Activated CD4-positive, alpha-beta T cell treated with anti-CD3 and anti-CD28 coated beads, Interleukin-2, amount 50 U/mL, for 4 hours (primary cell): Measurements from ENCODE around the gene C2CD3.
"Not testable (repeated sequence)": the region's sequence is repeated elsewhere in the genome, so short reads cannot be mapped to it uniquely, and the experiment has no call there.

Source experiments
- DNase-seq, 2 experiments: peaks; one replicate each; pipeline ENCODE4 v3.0.0-alpha.2; 2020

C2CD3 gene

DNA sequence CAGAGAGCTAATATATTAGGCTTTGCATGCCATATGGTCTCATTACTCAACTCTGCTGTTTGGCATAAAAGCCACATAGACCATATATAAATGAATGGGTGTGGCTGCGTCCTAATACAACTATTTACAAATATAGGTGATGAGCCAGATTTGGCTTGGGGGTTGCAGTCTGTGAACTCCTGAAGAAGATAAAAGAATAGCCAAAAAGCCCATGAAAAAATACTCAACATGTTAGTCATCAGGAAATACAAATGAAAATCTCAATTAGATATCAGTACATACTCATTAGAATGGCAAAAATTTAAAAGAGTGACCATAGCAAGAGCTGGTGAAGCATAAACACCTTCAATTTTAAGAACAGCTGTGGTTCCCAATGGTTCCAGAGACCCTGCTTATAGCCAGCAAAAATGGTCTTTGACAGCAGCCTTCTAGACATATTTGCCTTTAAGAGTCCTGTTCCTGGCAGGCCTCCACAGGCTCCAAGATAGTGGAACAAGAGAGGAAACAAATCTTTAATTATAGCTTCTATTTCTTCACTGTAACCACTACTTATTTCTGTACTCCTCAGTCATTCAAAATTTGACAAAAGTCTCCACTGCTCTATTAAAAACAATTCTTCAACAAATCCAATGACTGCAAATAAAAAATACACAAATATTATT, 16.1 kb downstream of the C2CD3 start:
- DNase-seq, result no peak

DNA sequence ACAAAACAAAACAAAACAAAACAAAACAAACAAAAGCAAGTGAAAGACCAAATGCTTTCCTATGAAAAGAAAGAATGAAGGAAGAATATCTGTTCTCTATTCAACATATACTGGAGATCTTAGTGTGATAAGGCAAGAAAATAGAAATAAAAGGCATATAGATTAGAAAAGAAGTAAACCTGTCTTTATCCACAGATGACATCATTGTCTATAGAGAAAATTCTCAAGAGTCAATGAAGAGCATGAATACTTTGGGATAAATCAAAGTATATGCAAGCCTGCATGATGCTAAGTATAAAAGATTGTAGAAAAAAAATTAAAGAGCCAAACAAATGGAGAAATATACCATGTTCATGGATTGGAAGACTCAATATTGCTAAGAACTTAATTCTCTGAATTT, 17.6 kb downstream of the C2CD3 start:
- DNase-seq, result no peak

DNA sequence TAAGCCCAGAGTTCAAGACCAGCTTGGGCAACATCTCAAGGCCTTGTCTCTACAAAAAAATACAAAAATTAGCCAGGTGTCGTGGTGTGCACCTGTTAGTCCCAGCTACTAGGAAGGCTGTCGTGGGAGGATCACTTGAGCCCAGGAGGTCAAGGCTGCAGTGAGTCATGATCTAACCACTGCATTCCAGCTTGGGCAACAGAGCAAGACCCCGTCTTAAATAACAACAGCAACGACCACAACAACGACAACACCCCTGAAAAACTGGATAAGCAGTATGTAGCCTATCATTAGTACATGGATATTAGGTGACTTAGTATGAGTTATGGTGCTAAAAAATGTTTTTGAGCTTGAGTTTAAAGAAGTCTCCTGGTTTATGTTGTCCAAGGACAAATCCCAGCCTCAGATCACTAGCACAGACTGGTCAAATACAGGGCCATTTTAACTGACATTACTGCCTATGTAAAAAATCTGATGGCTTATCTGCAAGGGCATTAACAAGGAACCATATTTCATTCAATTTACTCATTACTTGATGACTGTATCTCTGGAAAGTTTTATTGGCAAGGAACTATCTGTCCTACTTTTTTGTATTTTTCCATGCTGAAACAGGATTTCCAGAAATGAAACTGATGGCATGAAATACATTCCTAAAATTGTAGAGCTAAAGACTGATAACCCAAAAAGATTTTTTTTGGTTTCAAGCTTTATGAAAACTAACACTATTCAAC, 23.4 kb downstream of the C2CD3 start:
- DNase-seq, result no peak

DNA sequence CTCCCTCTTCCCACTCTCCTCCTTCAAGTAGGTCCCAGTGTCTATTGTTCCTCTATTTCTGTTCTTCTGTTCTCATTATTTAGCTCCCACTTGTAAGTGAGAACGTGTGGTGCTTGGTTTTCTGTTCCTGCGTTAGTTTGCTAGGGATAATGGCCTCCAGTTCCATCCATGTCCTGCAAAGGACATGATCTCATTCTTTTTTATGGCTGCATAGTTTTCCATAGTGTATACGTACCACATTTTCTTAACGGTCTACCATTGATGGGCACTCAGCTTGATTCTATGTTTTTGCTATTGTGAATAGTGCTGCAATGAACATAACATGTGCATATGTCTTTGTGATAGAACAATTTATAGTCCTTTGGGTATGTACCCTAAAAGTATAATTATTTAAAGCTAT, 26.2 kb downstream of the C2CD3 start:
- DNase-seq, result no peak

DNA sequence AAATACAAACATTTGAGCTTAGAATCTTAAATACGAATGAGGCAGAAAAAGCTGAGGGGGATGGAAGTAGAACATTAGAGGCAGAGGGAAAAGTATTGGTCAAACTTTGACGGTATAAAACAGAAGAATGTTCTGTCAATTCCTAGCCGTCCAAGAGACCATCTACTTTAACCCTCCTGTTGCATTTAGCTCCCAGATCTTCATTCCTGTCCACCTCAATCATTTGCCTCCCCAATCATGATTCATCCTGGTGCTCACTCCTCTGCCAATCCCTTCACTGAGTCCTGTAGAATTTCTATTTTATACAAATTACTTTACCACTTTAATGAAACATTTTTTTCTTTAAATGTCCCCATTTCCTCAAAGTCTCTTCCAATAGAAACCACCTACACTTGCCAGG, 28.2 kb downstream of the C2CD3 start:
- DNase-seq, result no peak

DNA sequence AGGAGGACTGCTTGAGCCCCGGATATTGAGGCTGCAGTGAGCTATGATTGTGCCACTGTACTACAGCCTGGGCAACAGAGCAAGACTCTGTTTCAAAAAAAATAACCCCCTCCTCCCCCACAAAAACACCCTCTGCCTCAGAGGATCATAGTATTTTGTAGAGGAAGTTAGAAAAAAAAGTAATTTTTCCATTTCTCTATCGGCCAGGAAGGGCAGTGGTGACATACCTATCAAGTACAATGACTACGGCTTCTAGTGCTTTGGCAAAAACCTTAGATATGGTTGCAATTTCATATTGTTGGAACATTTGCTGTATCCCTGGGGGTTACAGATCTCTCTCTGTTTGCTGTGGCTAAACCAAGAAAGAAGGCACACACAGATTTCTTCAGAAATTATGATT, 28.9 kb downstream of the C2CD3 start:
- no peak for DNase-seq

DNA sequence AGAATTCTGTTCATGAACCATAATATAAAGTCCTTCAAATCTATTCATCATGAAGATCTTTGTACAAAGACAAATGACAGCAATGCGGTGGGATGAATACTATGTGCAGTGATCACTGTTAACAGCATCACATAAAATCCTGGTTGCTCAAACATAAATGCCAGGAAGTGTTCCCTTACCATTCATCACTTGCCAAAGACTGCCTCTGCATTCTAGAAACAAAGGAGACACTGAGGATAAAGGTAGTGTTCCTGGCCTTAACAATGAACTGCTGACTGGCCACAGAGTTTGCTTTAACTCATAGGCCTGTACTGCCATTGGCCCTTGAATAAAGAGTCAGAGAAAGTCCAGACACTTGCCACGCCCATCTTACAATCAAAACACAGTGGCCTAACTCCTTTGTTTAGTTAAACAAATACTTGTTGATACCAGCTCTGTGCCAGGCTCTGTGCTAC, 29.5 kb downstream of the C2CD3 start:
- DNase-seq, result no peak

DNA sequence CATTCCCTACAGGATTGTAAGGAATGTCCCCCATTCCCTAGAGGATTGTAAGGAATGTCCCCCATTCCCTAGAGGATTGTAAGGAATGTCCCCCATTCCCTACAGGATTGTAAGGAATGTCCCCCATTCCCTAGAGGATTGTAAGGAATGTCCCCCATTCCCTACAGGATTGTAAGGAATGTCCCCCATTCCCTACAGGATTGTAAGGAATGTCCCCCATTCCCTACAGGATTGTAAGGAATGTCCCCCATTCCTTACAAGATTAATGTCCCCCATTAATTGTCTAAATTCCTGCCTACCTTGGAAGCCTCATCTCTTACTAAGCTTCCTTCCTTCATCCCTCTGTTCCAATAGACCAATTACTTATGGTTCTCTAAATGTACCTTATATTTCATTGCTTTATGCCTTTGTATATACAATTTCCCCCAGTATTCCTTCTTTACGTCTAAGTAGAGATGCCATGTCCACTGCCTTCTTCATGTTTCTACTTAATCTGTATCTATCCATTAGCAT, 30.8 kb downstream of the C2CD3 start:
- not testable (repeated sequence) for DNase-seq

DNA sequence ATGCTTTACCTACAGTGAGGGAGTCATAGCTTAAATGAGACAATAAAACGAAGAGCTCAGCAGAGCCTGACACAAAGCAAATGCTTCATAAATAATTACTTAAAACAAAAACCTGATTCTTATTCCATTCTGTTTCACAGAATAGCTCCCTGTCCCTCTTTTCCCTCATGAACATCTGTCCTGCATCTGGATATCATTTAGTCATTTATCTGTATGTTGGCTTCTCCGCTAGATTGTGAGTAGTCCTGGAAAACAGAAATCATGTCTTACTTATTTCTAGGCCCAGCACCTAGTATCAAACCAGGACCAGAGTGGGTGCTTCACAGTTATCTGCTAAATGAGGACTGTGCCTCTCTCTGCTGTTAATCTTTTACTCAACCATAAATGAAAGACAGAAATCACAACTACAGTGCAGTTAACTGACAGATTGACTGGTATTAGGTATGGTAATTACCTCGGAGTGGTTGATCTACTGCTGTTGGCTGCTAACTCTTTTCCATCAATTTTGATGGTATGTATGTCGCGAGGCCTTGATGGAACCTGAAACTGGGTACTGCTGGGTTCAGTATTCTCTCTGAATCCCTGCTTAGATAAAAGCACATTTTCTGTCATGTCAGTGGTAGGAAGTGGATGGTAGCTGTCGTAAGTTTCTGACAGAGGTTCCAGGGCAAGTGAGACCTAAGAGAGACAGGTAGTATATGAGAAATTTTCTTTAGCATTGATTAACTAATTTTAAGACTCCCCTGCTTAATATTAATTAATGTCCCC, 31.5 kb downstream of the C2CD3 start:
- DNase-seq, result no peak

DNA sequence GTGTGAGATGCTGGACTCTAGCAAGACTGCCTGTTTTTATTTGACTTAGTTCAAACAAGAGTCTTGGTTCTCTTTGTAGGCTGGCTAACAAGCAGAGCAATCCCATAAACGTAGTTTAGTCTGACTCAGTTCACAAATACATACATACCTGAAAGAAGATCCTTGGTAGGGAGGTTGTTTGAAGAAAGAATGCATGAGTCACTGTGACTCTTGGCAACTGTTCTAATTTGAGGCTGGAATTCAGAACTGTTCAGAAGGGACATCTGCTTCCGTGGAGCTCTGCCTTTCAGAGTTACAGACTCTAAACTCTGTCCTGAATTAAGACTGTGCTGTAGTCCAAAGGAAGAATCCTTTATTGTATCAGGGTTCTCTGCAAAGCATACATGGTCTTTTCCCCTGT, 32.2 kb downstream of the C2CD3 start:
- no peak for DNase-seq

DNA sequence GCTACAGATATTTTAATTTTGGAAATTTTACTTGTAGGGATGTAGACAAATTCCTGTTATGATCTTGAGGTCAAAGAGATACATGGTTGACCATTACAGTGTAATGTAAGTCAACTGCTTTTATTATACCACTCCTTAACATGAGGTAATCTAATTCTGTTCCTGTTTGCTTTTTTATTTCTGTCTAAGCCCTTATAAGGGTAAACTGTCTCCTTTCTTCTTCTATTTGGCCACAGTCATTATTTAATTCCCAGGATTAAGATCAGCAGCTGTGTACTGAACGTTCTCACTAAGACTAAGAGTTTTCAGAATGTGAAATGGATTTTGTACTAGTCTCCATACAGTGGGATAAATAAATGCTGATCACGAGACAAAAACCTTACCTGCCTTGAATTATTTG, 32.8 kb downstream of the C2CD3 start:
- DNase-seq, result no peak

DNA sequence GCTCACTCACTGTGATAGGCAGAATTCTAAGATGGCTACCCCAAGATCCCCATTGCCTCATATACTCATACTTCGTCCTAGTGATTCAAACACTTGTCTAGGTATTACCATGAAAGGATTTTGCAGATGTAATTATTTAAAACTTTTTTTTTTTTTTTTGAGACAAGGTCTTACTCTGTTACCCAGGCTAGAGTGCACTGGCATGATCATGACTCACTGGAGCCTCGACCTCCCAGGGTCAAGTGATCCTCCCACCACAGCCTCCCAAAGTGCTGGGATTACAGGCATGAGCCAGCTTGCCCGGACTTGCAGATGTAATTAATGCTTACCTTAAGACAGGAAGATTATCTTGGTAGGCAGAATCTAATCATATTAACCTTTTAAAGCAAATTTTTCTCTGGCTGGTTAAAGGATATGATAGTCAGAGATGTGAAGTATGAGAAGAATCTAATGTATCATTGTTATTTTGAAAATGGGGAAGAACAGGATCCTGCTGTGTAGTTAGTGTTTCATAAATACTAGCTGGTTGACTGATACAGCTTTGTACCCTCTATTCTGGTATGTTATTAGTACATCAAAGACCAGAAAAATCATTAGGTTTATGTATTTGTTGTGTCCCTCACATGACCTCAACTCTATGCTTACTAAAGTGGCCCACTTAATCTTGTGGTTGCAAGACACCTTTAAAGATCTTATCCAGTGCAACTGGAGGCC, 35.5 kb downstream of the C2CD3 start:
- DNase-seq, result no peak

DNA sequence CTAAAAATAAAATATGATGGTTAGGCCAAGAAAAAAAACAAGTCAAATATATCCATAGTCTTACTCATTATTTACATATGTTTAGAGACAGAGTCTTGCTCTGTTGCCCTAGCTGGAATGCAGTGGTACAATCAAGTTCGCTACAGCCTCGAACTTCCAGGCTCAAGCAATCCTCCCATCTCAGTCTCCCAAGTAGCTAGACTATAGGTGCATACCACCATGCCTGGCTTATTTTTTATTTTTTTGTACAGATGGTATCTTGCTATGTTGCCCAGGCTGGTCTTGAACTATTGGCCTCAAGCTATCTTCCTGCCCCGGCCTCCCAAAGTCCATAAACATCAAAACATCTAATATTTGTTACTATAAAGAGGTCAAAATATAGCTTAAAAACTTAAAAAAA, 36.1 kb downstream of the C2CD3 start:
- no peak for DNase-seq

DNA sequence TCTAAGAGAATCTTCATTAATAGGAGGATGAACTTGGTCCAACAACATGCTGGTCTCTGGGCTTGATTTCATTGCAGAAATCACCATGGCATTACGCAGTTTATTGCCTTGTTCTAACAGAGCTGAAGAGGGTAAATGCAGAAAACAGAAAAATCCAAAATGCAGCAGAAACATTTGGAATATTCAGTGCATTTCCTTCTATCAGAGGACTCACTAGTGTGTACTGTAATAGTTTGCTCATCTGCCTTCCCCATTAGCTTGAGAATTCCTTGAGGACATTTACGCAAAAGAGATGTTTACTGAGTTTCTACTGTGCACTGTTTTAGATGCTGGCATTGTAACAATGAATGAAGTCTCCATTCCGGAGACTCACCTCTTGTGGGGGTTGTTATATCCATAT, 37.4 kb downstream of the C2CD3 start:
- no peak for DNase-seq

DNA sequence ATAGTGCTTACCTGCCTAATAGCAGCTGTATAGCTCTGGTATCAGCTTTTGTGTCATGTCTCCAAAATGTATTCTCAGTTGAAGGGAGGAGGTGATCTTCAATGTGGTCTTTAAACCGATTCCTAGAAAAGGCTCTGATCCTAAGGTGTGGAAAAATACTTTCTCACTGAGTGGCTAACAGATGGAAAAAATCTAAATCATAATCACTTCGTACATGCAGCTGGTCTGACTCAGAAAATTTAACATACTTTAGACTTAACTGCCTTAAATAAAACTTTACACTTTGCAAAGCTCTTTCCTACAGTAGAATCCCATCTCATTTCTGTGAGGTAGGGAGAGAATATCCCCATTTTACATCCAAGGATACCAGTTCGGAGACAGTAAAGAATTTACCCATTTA, 38.0 kb downstream of the C2CD3 start:
- no peak for DNase-seq

DNA sequence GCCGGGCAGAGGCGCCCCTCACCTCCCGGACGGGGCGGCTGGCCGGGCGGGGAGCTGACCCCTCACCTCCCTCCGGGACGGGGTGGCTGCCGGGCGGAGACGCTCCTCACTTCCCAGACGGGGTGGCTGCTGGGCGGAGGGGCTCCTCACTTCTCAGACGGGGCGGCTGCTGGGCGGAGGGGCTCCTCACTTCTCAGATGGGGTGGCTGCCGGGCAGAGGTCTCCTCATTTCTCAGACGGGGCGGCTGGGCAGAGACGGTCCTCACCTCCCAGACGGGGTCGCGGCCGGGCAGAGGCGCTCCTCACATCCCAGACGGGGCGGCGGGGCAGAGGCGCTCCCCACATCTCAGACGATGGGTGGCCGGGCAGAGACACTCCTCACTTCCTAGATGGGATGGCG, 41.7 kb downstream of the C2CD3 start:
- not testable (repeated sequence) for DNase-seq

DNA sequence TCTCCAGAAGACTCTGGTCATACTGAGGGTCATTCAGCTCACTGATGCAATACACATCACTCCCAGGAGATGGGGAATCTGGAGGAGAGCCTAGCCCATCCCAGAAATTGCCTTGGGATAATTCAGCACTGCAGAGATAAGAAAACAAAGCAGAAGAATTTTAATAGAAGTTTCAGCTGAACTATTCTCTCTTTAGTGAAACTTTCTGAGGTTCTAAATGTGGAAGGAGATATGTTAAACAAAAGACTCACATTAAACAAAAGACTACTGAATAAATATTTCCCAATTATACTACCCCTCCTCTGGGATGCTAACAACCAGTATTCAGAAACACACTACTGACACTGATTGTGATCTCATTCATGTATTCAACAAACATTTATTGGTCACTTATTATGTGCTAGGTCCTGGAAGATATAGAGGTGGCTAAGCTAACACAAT, 47.8 kb downstream of the C2CD3 start:
- DNase-seq, result no peak

DNA sequence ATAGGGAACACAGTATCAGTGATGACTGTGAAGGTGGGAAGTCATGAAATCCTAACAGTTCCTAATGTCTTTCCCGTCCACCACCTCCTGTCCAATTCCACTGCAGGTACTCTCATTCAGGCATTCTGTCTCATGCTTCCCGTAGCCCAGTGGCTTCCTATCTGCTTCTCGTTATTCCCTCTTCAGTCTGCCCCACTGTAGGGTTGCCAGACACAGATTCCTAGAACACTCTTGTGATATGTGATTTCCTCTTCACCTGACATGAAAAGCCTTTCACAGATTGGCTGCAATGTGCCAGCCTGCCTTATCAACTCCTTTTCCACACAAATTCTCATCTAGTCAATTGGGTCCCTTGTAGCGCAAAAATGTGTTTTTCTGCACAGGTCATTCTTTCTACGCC, 49.0 kb downstream of the C2CD3 start:
- DNase-seq, result no peak

DNA sequence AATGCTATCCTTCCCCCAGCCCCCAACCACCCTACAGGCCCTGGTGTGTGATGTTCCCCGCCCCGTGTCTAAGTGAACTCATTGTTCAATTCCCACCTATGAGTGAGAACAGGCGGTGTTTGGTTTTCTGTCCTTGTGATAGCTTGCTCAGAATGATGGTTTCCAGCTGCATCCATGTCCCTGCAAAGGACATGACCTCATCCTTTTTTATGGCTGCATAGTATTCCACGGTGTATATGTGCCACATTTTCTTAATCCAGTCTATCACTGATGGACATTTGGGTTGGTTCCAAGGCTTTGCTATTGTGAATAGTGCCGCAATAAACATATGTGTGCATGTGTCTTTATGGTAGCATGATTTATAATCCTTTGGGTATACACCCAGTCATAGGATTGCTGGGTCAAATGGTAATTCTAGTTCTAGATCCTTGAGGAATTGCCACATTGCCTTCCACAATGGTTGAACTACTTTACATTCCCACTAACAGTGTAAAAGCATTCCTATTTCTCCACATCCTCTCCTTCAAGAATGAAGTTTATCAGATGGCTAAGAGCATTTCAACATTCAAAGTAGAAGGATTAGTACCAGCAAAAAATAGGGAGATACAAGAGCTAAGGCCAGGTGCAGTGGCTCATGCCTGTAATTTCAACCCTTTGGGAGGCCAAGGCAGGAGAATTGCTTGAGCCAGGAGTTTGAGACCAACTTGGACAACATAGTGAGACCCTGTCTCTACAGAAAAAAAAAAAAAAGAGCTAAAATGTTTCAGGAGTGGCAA, 50.4 kb downstream of the C2CD3 start:
- not testable (repeated sequence) for DNase-seq

DNA sequence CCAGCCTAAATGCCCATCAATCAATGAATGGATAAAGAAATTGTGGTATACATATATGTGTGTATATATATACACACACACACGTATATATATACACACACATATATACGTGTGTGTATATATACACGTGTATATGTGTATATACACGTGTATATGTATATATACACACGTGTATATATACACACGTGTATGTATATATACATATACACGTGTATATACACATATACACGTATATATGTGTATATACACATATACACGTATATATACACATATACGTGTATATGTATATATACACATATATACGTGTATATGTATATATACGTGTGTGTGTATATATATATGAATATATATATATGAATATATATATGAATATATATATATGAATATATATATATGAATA, 54.1 kb downstream of the C2CD3 start:
- no peak for DNase-seq

DNA sequence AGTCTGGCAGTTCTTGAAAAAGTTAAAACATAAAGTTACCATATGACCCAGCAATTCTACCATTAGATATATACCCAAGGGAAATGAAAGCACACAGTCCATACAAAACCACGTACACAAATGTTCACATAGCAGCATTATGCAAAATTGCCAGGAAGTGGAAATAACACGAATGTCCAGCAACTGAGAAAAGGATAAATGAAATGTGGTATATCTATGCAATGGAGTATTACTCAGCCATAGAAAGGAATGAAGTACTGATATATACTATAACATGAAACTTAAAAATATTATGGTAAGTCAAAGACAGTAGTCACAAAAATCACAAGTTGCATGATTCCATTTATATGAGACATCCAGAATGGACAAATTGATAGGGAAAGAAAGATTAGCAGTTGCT, 57.9 kb downstream of the C2CD3 start:
- DNase-seq, result no peak

DNA sequence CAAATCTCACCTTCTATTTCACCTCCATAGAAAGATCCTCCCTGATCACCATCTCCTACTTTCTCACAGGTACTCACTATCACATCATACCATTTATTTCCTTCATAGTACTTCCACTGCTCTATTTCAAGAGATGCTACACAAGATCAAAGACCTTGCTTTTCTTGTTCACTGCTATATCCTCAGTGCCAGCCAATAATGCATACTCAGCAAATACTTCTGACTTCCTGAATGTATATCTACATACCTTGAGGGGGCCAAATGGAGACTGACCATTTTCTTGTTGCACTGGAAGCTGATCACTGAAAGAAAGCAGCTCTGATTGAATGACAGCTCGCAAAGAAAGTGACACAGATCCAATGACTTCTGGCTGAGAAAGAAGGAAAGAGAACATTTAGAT, 64.7 kb downstream of the C2CD3 start:
- DNase-seq, result no peak
